SK-N-SH treated with all-trans-retinoic acid at 6 μM for 48 hours (cell line): ENCODE results near the gene APBB1IP.

Source experiments
- ATAC-seq: fragments of 200-7000 bp; cut with Tn5 transposase; 3 replicates; pipeline ENCODE4 v1.9.1; 2020; ENCODE audit warnings: mild to moderate bottlenecking, moderate library complexity
- ARNTL ChIP-seq: fragments of 450-650 bp; formaldehyde crosslinking; IDR thresholded peaks from 2 replicates; pipeline ENCODE4 v1.5.0; 2020; ENCODE audit warnings: low read depth, mild to moderate bottlenecking, moderate library complexity, borderline replicate concordance
- BACH2 ChIP-seq: fragments of 250-450 bp; sonication (Bioruptor Pico); IDR thresholded peaks from 2 replicates; pipeline ENCODE4 v1.9.0; 2021; ENCODE audit warnings: mild to moderate bottlenecking, borderline replicate concordance
- CREB5 ChIP-seq: fragments of 250-450 bp; sonication (Bioruptor Pico); IDR thresholded peaks from 2 replicates; pipeline ENCODE4 v1.5.1; 2020; ENCODE audit warnings: low read depth, mild to moderate bottlenecking, moderate library complexity
- CSDC2 ChIP-seq: fragments of 250-450 bp; sonication (Bioruptor Pico); IDR thresholded peaks from 2 replicates; pipeline ENCODE4 v1.5.0; 2020; ENCODE audit warnings: mild to moderate bottlenecking, moderate library complexity
- GLIS3 ChIP-seq: fragments of 250-450 bp; sonication (Bioruptor Pico); IDR thresholded peaks from 2 replicates; pipeline ENCODE4 v1.5.0; 2020; ENCODE audit warnings: mild to moderate bottlenecking, moderate library complexity
- ISL1 ChIP-seq: fragments of 250-450 bp; sonication (Bioruptor Pico); IDR thresholded peaks from 2 replicates; pipeline ENCODE4 v2.1.2; 2022; ENCODE audit warnings: mild to moderate bottlenecking, moderate library complexity
- OSR1 ChIP-seq: fragments of 250-450 bp; sonication (Bioruptor Pico); IDR thresholded peaks from 2 replicates; pipeline ENCODE4 v1.8.0; 2022; ENCODE audit warnings: moderate library complexity, mild to moderate bottlenecking, inconsistent platforms
- PPARA ChIP-seq: fragments of 250-450 bp; sonication (Bioruptor Pico); IDR thresholded peaks from 2 replicates; pipeline ENCODE4 v1.5.0; 2020; ENCODE audit warnings: mild to moderate bottlenecking, borderline replicate concordance
- RARB ChIP-seq: fragments of 250-450 bp; sonication (Bioruptor Pico); IDR thresholded peaks from 2 replicates; pipeline ENCODE4 v1.8.0; 2021; ENCODE audit warnings: mild to moderate bottlenecking, moderate library complexity
- SNAI2 ChIP-seq: fragments of 250-450 bp; sonication (Bioruptor Pico); IDR thresholded peaks from 2 replicates; pipeline ENCODE4 v1.5.0; 2020; ENCODE audit warnings: mild to moderate bottlenecking, moderate library complexity
- TCF4 ChIP-seq: fragments of 250-450 bp; sonication (Bioruptor Pico); IDR thresholded peaks from 2 replicates; pipeline ENCODE4 v1.8.0; 2021; ENCODE audit warnings: mild to moderate bottlenecking, moderate library complexity, borderline replicate concordance
- TOX ChIP-seq: fragments of 250-450 bp; sonication (Bioruptor Pico); IDR thresholded peaks from 2 replicates; pipeline ENCODE4 v1.8.0; 2021; ENCODE audit warnings: mild to moderate bottlenecking, moderate library complexity, borderline replicate concordance
- ZC3H10 ChIP-seq: fragments of 250-450 bp; sonication (Bioruptor Pico); IDR thresholded peaks from 2 replicates; pipeline ENCODE4 v1.5.1; 2021; ENCODE audit warnings: mild to moderate bottlenecking, moderate library complexity
- ZFP3 ChIP-seq: fragments of 250-450 bp; sonication (Bioruptor Pico); IDR thresholded peaks from 2 replicates; pipeline ENCODE4 v1.5.0; 2020; ENCODE audit warnings: mild to moderate bottlenecking, moderate library complexity
- ZFP30 ChIP-seq: fragments of 450-650 bp; formaldehyde crosslinking; IDR thresholded peaks from 2 replicates; pipeline ENCODE4 v1.5.0; 2022; ENCODE audit warnings: mild to moderate bottlenecking, moderate library complexity
- ZNF565 ChIP-seq: fragments of 450-650 bp; formaldehyde crosslinking; conservative IDR thresholded peaks from 2 replicates; pipeline ENCODE4 v1.5.0; 2020; ENCODE audit warnings: low read depth, mild to moderate bottlenecking, moderate library complexity
- ZNF70 ChIP-seq: fragments of 450-650 bp; formaldehyde crosslinking; IDR thresholded peaks from 2 replicates; pipeline ENCODE4 v1.5.0; 2020; ENCODE audit warnings: mild to moderate bottlenecking, moderate library complexity
- ZNF8 ChIP-seq: fragments of 450-650 bp; formaldehyde crosslinking; IDR thresholded peaks from 2 replicates; pipeline ENCODE4 v1.5.0; 2020; ENCODE audit warnings: mild to moderate bottlenecking, moderate library complexity
- TF ChIP-seq, protein P1 (sequence below): fragments of 250-450 bp; sonication (Bioruptor Pico); IDR thresholded peaks from 2 replicates; pipeline ENCODE4 v1.5.1; 2021; ENCODE audit warnings: mild to moderate bottlenecking, moderate library complexity
- TF ChIP-seq, protein P2 (sequence below): fragments of 250-450 bp; sonication (Bioruptor Pico); IDR thresholded peaks from 2 replicates; pipeline ENCODE4 v1.8.0; 2020; ENCODE audit warnings: mild to moderate bottlenecking, moderate library complexity, borderline replicate concordance
- TF ChIP-seq, protein P3 (sequence below): fragments of 250-450 bp; sonication (Bioruptor Pico); IDR thresholded peaks from 2 replicates; pipeline ENCODE4 v1.5.0; 2020; ENCODE audit warnings: mild to moderate bottlenecking, moderate library complexity
- TF ChIP-seq, protein P4 (sequence below): fragments of 250-450 bp; sonication (Bioruptor Pico); IDR thresholded peaks from 2 replicates; pipeline ENCODE4 v1.8.0; 2021; ENCODE audit warnings: low read depth, mild to moderate bottlenecking, moderate library complexity, borderline replicate concordance

The APBB1IP gene

GRCh38 chr10:26432938-26433337 lies 5.2 kb upstream of the APBB1IP start (continued):
- no peak for TF ChIP-seq ZC3H10 (CRISPR knock-in tag)
- no peak for TF ChIP-seq ZFP30 (CRISPR knock-in tag)
- no peak for TF ChIP-seq CSDC2
- no peak for TF ChIP-seq ZNF8 (CRISPR knock-in tag)
- TF ChIP-seq BACH2 (CRISPR knock-in tag): no peak
- no peak for TF ChIP-seq PPARA
- TF ChIP-seq, protein P1, sequence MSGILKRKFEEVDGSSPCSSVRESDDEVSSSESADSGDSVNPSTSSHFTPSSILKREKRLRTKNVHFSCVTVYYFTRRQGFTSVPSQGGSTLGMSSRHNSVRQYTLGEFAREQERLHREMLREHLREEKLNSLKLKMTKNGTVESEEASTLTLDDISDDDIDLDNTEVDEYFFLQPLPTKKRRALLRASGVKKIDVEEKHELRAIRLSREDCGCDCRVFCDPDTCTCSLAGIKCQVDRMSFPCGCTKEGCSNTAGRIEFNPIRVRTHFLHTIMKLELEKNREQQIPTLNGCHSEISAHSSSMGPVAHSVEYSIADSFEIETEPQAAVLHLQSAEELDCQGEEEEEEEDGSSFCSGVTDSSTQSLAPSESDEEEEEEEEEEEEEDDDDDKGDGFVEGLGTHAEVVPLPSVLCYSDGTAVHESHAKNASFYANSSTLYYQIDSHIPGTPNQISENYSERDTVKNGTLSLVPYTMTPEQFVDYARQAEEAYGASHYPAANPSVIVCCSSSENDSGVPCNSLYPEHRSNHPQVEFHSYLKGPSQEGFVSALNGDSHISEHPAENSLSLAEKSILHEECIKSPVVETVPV (CRISPR knock-in tag): no peak
- no peak for TF ChIP-seq TOX (CRISPR knock-in tag)
- TF ChIP-seq, protein P2, sequence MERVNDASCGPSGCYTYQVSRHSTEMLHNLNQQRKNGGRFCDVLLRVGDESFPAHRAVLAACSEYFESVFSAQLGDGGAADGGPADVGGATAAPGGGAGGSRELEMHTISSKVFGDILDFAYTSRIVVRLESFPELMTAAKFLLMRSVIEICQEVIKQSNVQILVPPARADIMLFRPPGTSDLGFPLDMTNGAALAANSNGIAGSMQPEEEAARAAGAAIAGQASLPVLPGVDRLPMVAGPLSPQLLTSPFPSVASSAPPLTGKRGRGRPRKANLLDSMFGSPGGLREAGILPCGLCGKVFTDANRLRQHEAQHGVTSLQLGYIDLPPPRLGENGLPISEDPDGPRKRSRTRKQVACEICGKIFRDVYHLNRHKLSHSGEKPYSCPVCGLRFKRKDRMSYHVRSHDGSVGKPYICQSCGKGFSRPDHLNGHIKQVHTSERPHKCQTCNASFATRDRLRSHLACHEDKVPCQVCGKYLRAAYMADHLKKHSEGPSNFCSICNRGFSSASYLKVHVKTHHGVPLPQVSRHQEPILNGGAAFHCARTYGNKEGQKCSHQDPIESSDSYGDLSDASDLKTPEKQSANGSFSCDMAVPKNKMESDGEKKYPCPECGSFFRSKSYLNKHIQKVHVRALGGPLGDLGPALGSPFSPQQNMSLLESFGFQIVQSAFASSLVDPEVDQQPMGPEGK (CRISPR knock-in tag): no peak
- no peak for TF ChIP-seq ZNF70 (CRISPR knock-in tag)
- TF ChIP-seq OSR1 (CRISPR knock-in tag): no peak

GRCh38 chr10:26435852-26436251 lies 2.3 kb upstream of the APBB1IP start:
- no peak for TF ChIP-seq ZNF565 (CRISPR knock-in tag)
- TF ChIP-seq ZFP30 (CRISPR knock-in tag): no peak
- no peak for TF ChIP-seq TCF4 (CRISPR knock-in tag)
- TF ChIP-seq, protein P2 (CRISPR knock-in tag): no peak
- no peak for TF ChIP-seq SNAI2 (CRISPR knock-in tag)
- no peak for TF ChIP-seq ISL1 (CRISPR knock-in tag)
- no peak for TF ChIP-seq GLIS3
- no peak for TF ChIP-seq ZC3H10 (CRISPR knock-in tag)
- no peak for TF ChIP-seq RARB (CRISPR knock-in tag)
- ATAC-seq: no peak

GRCh38 chr10:26436848-26437247 lies 1.3 kb upstream of the APBB1IP start:
- no peak for ATAC-seq
- TF ChIP-seq, protein P3, sequence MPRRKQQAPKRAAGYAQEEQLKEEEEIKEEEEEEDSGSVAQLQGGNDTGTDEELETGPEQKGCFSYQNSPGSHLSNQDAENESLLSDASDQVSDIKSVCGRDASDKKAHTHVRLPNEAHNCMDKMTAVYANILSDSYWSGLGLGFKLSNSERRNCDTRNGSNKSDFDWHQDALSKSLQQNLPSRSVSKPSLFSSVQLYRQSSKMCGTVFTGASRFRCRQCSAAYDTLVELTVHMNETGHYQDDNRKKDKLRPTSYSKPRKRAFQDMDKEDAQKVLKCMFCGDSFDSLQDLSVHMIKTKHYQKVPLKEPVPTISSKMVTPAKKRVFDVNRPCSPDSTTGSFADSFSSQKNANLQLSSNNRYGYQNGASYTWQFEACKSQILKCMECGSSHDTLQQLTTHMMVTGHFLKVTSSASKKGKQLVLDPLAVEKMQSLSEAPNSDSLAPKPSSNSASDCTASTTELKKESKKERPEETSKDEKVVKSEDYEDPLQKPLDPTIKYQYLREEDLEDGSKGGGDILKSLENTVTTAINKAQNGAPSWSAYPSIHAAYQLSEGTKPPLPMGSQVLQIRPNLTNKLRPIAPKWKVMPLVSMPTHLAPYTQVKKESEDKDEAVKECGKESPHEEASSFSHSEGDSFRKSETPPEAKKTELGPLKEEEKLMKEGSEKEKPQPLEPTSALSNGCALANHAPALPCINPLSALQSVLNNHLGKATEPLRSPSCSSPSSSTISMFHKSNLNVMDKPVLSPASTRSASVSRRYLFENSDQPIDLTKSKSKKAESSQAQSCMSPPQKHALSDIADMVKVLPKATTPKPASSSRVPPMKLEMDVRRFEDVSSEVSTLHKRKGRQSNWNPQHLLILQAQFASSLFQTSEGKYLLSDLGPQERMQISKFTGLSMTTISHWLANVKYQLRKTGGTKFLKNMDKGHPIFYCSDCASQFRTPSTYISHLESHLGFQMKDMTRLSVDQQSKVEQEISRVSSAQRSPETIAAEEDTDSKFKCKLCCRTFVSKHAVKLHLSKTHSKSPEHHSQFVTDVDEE (CRISPR knock-in tag): no peak
- TF ChIP-seq ZNF565 (CRISPR knock-in tag) (no peak), RARB (CRISPR knock-in tag) (no peak), TCF4 (CRISPR knock-in tag) (no peak), ZC3H10 (CRISPR knock-in tag) (no peak), CREB5 (CRISPR knock-in tag) (no peak), OSR1 (CRISPR knock-in tag) (no peak), BACH2 (CRISPR knock-in tag) (no peak), PPARA (no peak), SNAI2 (CRISPR knock-in tag) (no peak), ARNTL (CRISPR knock-in tag) (no peak), TOX (CRISPR knock-in tag) (no peak), ZFP3 (CRISPR knock-in tag) (no peak), ZNF70 (CRISPR knock-in tag) (no peak)
- TF ChIP-seq, protein P1 (CRISPR knock-in tag): no peak
- TF ChIP-seq, protein P4, sequence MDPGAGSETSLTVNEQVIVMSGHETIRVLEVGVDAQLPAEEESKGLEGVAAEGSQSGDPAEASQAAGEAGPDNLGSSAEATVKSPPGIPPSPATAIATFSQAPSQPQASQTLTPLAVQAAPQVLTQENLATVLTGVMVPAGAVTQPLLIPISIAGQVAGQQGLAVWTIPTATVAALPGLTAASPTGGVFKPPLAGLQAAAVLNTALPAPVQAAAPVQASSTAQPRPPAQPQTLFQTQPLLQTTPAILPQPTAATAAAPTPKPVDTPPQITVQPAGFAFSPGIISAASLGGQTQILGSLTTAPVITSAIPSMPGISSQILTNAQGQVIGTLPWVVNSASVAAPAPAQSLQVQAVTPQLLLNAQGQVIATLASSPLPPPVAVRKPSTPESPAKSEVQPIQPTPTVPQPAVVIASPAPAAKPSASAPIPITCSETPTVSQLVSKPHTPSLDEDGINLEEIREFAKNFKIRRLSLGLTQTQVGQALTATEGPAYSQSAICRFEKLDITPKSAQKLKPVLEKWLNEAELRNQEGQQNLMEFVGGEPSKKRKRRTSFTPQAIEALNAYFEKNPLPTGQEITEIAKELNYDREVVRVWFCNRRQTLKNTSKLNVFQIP (CRISPR knock-in tag): no peak
- TF ChIP-seq, protein P2 (CRISPR knock-in tag): no peak
